Smooth muscle cell of the brain vasculature (primary cell): ENCODE results near the gene SLC25A46.
"Not testable (repeated sequence)": the region's sequence is repeated elsewhere in the genome, so short reads cannot be mapped to it uniquely, and the experiment has no call there.

Experiments used
- DNase-seq: peaks from one replicate; pipeline ENCODE4 v3.0.0-alpha.2; 2012; ENCODE audit warnings: low read depth, low spot score

The SLC25A46 gene

GRCh38 chr5:110757118-110757729 is 18.4 kb downstream of the SLC25A46 start:
- peak; percentile 32 for DNase-seq

GRCh38 chr5:110760158-110760557 is 21.4 kb downstream of the SLC25A46 start:
- DNase-seq: no peak

- no peak for DNase-seq
These were observed 29.5 kb downstream of the SLC25A46 start for GRCh38 chr5:110768138-110768860.

- DNase-seq: no peak
These were observed 30.3 kb downstream of the SLC25A46 start for GRCh38 chr5:110769000-110769681.

DNA sequence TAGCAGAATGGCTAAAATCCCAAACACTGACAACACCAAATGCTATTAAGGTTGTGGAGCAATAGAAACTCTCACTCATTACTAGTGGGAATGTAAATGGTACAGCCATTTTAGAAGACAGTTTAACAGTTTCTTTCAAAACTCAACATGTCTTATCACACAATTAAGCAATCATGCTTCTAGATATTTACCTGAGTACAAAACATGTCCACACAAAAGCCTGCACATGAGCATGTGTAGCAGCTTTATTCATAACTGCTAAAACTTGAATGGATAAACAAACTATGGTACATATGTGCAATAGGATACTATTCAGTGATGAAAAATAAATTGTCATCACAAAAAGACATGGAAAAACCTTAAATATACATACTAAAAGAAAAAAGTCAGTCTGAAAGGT is 31.5 kb downstream of the SLC25A46 start:
- no peak for DNase-seq

- no peak for DNase-seq
These were observed 46.1 kb downstream of the SLC25A46 start for GRCh38 chr5:110784901-110785300.

DNA sequence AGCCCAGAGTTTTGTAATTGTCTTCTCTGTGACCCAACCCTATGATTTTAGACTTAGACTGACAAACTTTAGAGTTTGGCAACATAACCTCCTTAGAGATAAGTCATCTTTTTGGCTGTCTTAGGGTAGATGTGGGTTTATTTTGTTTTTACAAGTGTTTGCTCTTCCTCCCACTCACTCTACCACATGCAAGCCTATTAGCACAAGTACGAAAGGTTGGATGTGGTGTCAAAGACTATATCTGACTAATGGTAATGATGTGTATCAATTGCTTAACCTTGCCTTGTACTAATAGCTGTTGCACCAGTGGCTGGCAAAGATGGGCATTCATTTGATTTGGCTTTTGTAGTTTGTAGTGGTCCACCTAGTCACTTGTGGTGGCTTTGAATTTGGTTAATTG is 46.5 kb downstream of the SLC25A46 start:
- no peak for DNase-seq

DNA sequence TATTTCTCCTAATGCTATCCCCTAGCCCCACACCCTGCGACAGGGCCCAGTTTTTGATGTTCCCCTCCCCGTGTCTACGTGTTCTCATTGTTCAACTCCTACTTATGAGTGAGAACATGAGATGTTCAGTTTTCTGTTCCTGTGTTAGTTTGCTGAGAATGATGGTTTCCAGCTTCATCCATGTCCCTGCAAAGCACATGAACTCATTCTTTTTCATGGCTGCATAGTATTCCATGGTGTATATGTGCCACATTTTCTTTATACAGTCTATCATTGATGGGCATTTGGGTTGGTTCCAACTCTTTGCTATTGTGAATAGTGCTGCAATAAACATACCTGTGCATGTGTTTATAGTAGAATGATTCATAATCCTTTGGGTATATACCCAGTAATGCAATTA is 49.2 kb downstream of the SLC25A46 start:
- DNase-seq: not testable (repeated sequence)

DNA sequence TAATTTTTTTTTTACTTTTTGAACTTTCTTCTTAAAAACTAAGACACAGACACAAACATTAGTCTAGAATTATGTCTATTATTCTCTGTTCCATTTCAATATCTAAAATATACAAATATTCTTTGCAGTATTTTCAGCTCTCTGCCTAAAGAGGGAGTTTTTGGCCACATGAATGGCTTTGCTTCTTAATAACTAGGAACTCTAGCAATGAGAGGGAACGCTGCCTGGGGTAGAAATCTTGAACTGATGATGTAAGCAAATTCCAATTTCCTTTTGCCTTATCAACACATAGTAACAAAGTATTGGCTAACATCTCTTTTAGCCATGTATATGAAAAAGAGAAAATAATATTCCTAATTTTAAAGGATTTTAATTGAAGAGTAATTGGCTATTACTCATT is 51.9 kb downstream of the SLC25A46 start:
- no peak for DNase-seq

DNA sequence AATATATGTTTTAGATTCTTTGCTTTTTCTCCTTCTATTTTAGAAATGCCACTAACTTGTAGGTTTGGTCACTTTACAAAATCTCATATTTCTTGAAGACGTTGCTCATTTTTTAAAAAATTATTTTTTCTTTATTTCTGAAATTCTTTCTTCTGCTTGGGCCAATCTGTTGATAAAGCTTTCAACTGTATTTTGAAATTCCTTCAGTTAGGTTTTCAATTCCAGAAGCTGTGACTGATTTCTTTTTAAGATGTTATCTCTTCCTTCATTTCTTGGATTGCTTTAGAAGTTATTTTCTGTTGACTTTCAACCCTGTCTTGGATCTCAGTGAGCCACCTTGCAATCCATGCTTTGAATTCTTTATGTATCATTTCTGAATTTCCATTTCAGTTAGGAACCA is 64.2 kb downstream of the SLC25A46 start:
- DNase-seq: no peak

DNA sequence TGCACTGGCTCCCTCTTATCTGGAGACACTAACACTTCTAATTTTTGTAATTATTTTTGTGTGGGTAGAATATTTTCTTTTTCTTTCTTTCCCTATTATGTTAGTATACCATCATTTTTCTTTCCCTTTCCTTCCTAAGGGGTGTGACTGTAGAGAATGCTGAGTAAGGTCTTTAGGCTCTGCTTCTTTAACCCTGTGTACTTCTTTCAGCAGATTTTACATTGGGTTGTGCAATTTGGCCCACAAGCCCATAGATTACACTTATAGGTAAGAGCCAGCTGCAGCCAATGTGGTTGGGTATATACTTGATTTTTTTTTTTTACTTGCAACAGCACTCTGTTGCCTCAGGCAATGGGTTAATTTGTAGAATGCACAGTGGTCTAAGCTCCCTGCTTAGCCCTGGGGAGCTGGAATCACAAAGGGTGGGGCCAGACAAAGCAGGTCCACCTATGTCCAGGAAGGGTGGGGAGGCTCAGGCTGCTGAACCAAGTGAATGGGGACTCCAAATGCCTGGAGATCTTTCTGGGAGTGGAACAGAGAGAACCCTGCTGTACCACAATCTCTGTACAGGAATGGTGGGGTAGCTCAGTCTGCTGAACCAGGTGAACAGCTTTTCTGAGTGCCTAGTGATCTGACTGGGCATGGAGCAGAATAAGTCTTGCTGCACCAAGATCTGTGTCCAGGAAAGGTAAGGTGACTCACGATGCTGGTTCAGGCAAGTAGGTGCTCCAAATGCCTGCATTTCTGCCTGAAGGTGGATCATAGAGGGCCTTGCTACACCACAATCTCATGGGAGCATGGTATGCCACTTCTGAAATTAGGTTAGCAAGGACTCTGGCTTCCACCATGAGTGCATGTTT is 64.9 kb downstream of the SLC25A46 start:
- DNase-seq: no peak

GRCh38 chr5:110807169-110807568 is 68.4 kb downstream of the SLC25A46 start:
- no peak for DNase-seq

- DNase-seq: no peak
These were observed 70.2 kb downstream of the SLC25A46 start for GRCh38 chr5:110809006-110809405.
